ENCODE data around the gene RAB14.
"Not testable (repeated sequence)": the region's sequence is repeated elsewhere in the genome, so short reads cannot be mapped to it uniquely, and the experiment has no call there.

Gene RAB14

GRCh38 chr9:121150188-121150587, 51.5 kb downstream of the RAB14 start:
- DNase-seq = no peak

- no peak for DNase-seq
Observed at GRCh38 chr9:121144482-121144881, 57.2 kb downstream of the RAB14 start.

DNA sequence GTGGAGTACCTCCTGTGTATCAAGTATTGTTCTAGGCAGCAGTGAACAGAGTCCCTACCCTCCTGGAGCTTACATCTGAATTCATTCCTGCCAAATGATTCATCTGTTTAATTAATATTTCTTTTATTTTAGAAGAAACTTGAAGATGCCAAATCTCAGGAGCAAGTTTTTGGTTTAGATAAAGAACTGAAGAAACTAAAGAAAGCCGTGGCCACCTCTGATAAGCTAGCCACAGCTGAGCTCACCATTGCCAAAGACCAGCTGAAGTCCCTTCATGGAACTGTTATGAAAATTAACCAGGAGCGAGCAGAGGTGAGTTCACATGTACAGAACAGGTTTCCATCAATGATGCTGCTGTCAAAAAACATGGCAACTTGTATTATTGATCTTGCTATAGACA, 57.9 kb downstream of the RAB14 start:
- no peak for DNase-seq

GRCh38 chr9:121141706-121142105, 60.0 kb downstream of the RAB14 start:
- no peak for DNase-seq

DNA sequence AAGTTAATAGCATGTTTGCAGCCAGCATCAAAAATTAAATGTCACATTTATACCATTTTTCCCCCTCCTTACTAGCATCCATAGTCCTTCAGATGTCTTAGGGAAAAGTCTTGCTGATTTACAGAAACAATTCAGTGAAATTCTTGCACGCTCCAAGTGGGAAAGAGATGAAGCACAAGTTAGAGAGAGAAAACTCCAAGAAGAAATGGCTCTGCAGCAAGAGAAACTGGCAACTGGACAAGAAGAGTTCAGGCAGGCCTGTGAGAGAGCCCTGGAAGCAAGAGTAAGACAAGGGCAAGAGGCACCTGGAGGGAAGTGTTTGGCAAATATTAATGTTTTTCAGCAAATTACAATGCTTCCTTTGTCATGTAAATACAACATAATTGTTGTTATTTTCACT, 60.4 kb downstream of the RAB14 start:
- DNase-seq = no peak

GRCh38 chr9:121140162-121140561, 61.5 kb downstream of the RAB14 start:
- DNase-seq = no peak

- no peak for DNase-seq
Observed at GRCh38 chr9:121138973-121139372, 62.7 kb downstream of the RAB14 start.

DNA sequence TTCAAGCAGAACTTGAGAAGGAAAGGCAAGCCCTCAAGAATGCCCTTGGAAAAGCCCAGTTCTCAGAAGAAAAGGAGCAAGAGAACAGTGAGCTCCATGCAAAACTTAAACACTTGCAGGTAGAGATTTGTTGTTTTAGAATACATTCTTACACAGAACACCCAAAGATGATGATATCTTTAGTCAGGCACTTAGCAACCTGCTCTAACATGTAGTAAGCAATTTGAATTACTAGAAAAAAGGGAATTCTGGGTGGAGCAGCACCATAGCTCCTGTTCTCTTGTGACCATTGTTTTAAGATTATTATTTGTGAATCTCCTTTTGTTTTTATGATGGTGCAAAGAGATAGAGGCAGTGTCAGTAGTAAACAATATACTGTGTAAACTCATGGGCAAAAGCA, 63.1 kb downstream of the RAB14 start:
- DNase-seq = no peak

DNA sequence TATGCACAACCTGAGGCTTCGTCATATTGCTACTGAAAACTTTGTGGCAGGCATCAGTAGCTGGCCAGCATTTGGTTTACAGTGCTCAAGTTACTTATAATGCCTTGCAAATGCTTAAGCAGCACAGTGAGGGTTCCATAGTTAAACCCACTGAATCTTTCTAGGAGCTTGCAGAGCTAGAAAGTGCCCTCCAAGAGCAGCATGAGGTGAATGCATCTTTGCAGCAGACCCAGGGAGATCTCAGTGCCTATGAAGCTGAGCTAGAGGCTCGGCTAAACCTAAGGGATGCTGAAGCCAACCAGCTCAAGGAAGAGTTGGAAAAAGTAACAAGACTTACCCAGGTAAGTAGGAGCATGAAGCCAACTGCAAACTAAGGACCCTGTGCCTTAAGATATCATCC, 66.0 kb downstream of the RAB14 start:
- DNase-seq = no peak

- no peak for DNase-seq
Observed at GRCh38 chr9:121133104-121133816, 68.4 kb downstream of the RAB14 start.

DNA sequence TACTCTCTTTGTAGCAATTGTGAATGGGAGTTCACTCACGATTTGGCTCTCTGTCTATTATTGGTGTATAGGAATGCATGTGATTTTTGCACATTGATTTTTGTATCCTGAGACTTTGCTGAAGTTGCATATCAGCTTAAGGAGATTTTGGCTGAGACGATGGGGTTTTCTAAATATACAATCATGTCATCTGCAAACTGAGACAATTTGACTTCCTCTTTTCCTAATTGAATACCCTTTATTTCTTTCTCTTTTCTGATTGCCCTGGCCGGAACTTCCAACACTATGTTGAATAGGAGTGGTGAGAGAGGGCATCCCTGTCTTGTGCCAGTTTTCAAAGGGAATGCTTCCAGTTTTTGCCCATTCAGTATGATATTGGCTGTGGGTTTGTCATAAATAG, 72.3 kb downstream of the RAB14 start:
- not testable (repeated sequence) for DNase-seq
